Measurements from ENCODE around the gene FAM227B.

FAM227B gene

DNA sequence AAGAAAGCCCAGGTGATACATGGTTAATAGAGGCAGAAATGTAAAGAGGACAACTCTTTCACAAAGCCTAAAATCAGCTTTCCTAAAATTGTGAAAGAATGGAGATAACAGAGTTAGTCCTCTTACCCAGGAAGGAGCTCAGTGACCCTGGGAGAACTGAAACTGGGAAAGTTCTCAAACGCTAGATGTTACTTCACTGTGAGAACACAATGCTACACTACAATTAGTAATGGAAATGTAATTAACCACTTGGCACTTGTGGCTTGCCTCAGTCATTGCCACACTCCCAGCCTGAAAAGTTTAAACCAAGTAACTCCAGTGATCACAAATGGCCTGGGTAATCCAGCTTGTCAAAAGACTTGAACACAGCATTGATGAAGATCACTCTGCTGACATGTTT lies 300.3 kb downstream of the FAM227B start:
- Histone ChIP-seq H4K20me1 (no peaks in the 10 kb centered on the region), H3K36me3 (peaks cover 41% of the 10 kb centered on the region), H3K27me3 (no peaks in the 10 kb centered on the region), H3K4me2 (no peak overlapping the region), H3K4me3 (no peak overlapping the region), H3K27ac (no peak overlapping the region), H3K4me1 (no peaks in the 10 kb centered on the region), H3K9ac (no peak overlapping the region), H3K9me3 (no peaks in the 10 kb centered on the region)
- no peak for TF ChIP-seq Cebpa-rat (IDR thresholded peaks at IDR 0.05)

DNA sequence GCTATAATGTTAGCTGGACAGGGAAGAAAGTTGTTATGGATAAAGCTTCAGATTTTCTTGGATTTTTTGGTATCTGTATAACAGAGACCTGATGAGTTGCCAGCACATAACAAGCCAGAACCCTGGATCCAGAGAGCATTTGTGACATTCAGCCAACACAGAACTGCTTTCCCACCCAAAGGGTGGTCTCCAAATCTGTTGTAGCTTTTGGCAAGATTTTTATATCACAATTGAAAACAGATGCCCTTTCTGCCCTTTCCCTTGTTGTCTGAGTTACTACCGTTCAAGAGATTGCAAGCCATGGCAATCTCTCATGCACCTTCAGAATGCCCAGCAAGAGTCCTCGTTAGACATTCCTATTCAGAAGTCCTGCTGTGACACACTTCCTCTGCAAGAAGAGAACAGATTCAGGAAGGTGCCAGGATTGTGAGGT lies 305.2 kb downstream of the FAM227B start:
- H3K4me1 ChIP-seq, result no peaks in the 10 kb centered on the region
- H3K9ac ChIP-seq, result no peak overlapping the region
- peaks cover 39% of the 10 kb centered on the region for H3K36me3 ChIP-seq
- H3K4me2 ChIP-seq, result no peak overlapping the region
- H3K27ac ChIP-seq, result no peak overlapping the region
- TF ChIP-seq Cebpa-rat (IDR thresholded peaks at IDR 0.05), result no peak
- no peaks in the 10 kb centered on the region for H3K27me3 ChIP-seq
- no peaks in the 10 kb centered on the region for H3K9me3 ChIP-seq
- H4K20me1 ChIP-seq, result no peaks in the 10 kb centered on the region
- H3K4me3 ChIP-seq, result no peak overlapping the region

DNA sequence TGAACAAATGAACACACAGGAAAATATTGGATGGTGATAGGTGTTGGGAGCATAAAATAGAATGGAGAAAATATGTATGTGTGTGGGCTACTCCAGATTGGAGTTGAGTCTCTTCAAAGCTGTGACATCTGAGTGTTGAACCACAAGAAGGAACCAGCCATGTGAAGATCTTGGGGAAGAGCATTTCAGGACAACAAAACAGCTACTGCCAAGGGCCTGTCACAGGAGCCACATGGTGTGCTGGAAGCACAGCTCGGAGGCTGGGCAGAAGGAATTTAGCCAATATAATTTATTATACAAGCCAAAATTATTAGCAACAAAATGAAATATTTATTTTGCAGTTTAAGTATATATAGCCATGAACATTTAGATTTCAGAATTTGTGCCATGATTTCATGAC lies 305.9 kb downstream of the FAM227B start:
- H3K27me3 ChIP-seq, result no peaks in the 10 kb centered on the region
- H3K9ac ChIP-seq, result no peak overlapping the region
- H3K4me3 ChIP-seq, result no peak overlapping the region
- no peak overlapping the region for H3K27ac ChIP-seq
- H3K4me1 ChIP-seq, result no peaks in the 10 kb centered on the region
- no peaks in the 10 kb centered on the region for H3K9me3 ChIP-seq
- peaks cover 32% of the 10 kb centered on the region for H3K36me3 ChIP-seq
- H3K4me2 ChIP-seq, result no peak overlapping the region
- TF ChIP-seq Cebpa-rat (IDR thresholded peaks at IDR 0.05), result no peak
- H4K20me1 ChIP-seq, result no peaks in the 10 kb centered on the region

DNA sequence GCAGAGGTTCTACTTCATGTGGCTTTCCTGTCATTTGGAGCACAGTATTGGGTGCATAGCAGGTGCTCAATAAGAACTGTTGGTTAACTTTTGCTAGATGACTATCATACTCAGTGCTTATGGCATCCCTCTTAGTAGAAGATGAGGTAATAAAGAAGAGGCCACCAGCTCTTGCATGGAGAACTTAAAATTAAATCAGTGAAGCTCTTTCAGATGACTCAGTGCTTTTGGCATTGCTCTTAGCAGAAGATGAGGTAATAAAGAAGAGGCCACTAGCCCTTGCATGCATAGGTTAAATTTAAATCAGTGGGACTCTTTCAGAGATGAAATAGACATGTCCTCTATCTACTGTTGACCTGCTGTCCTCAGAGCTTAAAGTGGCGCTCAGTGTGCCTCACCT lies 307.0 kb downstream of the FAM227B start:
- no peak overlapping the region for H3K9ac ChIP-seq
- H3K4me3 ChIP-seq, result no peak overlapping the region
- H3K4me2 ChIP-seq, result no peak overlapping the region
- no peak overlapping the region for H3K27ac ChIP-seq
- no peaks in the 10 kb centered on the region for H4K20me1 ChIP-seq
- H3K4me1 ChIP-seq, result no peaks in the 10 kb centered on the region
- H3K9me3 ChIP-seq, result no peaks in the 10 kb centered on the region
- TF ChIP-seq Cebpa-rat (IDR thresholded peaks at IDR 0.05), result no peak
- peaks cover 26% of the 10 kb centered on the region for H3K36me3 ChIP-seq
- H3K27me3 ChIP-seq, result no peaks in the 10 kb centered on the region

DNA sequence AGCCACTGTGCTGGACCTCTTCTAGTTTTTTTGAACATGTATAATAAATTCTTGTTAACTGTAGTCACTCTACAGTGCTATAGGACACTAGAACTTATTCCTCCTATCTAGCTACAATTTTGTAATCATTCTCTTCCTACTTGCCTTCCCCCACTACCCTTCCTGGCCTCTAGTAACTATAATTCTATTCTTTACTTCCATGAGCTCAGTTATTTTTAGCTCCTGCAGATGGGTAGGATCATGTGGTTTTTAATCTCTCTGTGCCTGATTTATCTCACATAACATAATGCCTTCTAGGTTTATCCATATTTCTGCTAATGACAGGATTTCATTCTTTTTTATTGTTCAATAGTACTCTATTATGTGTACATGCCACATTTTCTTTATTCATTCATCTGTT lies 310.7 kb downstream of the FAM227B start:
- Histone ChIP-seq H3K36me3 (peaks cover 30% of the 10 kb centered on the region), H3K4me2 (no peak overlapping the region), H3K27ac (no peak overlapping the region), H3K4me3 (no peak overlapping the region), H3K4me1 (no peaks in the 10 kb centered on the region), H4K20me1 (no peaks in the 10 kb centered on the region), H3K9ac (no peak overlapping the region), H3K27me3 (no peaks in the 10 kb centered on the region), H3K9me3 (no peaks in the 10 kb centered on the region)
- no peak for TF ChIP-seq Cebpa-rat (IDR thresholded peaks at IDR 0.05)

DNA sequence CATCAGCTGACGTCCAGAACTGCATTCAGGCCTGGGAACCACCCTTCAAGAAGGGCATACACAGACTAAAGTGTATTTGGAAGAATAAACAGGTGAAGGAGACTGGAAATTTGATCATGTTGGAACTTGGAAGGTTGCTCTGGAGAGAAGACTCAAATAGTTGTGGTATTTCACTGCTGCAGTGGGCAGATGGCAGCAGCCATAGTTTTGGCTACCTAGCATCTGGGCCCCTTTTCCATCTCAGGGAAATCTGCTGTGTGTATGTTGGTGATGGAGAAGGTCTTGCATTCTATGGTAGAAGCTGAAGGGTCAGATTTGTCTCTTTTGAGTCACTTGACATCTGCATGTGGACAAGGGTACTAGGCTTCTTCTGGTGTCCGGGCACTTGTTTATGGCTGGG lies 311.9 kb downstream of the FAM227B start:
- no peak for TF ChIP-seq Cebpa-rat (IDR thresholded peaks at IDR 0.05)
- no peaks in the 10 kb centered on the region for H3K27me3 ChIP-seq
- no peak overlapping the region for H3K4me2 ChIP-seq
- peaks cover 39% of the 10 kb centered on the region for H3K36me3 ChIP-seq
- no peaks in the 10 kb centered on the region for H3K4me1 ChIP-seq
- H3K27ac ChIP-seq, result no peak overlapping the region
- H3K9me3 ChIP-seq, result no peaks in the 10 kb centered on the region
- H4K20me1 ChIP-seq, result no peaks in the 10 kb centered on the region
- H3K4me3 ChIP-seq, result no peak overlapping the region
- no peak overlapping the region for H3K9ac ChIP-seq

DNA sequence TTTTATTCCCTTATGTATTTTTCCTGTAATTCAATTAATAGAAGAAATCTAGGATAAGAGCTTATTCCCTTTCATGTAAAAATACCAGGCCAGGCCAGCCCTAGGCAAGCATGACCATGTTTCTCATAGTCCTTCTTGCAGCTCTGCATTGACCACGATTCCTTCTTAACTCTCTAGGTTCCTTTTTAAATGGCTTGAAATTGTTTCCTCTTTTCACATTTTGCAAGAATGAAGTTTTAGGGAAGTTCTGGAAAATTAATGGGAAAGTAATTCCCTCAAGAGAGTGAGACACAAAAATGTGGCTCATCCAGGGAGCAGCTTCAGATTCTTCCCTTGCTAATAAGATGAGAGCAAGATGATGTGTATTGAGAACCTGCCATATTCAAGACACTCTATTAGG lies 314.1 kb downstream of the FAM227B start:
- Histone ChIP-seq H3K9ac (no peak overlapping the region), H3K4me1 (no peaks in the 10 kb centered on the region), H4K20me1 (no peaks in the 10 kb centered on the region), H3K27me3 (no peaks in the 10 kb centered on the region), H3K36me3 (peaks cover 32% of the 10 kb centered on the region), H3K9me3 (no peaks in the 10 kb centered on the region), H3K4me3 (no peak overlapping the region), H3K27ac (no peak overlapping the region), H3K4me2 (no peak overlapping the region)
- no peak for TF ChIP-seq Cebpa-rat (IDR thresholded peaks at IDR 0.05)

DNA sequence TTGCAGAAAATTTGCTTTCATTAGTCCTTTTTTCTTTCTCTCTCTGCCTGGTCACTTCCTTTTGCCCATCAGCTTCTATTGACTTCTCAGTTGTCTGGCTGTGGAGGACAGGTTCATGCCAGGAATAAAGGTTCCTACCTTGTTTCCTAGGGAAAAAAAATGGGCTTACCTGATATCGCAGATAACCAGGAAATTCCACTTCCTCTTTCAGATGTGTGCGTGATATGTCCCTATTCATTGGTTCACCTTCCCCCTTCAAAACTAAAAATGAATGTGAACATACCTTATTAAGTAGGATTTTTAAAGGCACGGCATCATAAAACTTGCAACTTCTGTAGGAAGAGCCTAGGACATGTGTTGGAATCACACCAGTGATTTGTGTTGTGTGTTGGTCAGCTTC lies 317.6 kb downstream of the FAM227B start:
- no peak for TF ChIP-seq Cebpa-rat (IDR thresholded peaks at IDR 0.05)
- no peak overlapping the region for H3K4me2 ChIP-seq
- H4K20me1 ChIP-seq, result no peaks in the 10 kb centered on the region
- no peak overlapping the region for H3K4me3 ChIP-seq
- no peak overlapping the region for H3K9ac ChIP-seq
- no peaks in the 10 kb centered on the region for H3K9me3 ChIP-seq
- no peaks in the 10 kb centered on the region for H3K27me3 ChIP-seq
- peaks cover 37% of the 10 kb centered on the region; the same call in 1 of the 2 replicates for H3K36me3 ChIP-seq
- H3K4me1 ChIP-seq, result no peaks in the 10 kb centered on the region
- no peak overlapping the region for H3K27ac ChIP-seq

DNA sequence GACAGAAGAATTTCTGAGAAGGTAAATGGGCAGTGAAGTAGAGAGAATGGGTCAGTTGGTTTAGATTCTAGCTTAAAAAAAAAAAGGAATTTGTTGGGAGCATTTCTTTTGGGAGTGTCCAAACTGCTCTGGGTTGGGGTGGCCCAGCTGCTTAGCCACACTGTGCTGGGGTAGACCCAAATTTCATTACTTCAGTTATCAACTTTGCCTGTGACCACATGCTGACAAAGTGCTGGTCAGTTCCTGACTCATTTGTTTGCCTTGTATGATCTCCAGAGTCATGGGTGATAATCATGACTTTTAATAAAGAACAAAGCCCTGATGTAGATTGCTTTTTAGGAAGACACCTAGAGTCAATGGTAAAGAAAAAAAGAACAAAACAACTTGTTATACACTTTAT lies 319.1 kb downstream of the FAM227B start:
- H3K27ac ChIP-seq, result no peak overlapping the region
- H3K36me3 ChIP-seq, result peaks cover 35% of the 10 kb centered on the region

DNA sequence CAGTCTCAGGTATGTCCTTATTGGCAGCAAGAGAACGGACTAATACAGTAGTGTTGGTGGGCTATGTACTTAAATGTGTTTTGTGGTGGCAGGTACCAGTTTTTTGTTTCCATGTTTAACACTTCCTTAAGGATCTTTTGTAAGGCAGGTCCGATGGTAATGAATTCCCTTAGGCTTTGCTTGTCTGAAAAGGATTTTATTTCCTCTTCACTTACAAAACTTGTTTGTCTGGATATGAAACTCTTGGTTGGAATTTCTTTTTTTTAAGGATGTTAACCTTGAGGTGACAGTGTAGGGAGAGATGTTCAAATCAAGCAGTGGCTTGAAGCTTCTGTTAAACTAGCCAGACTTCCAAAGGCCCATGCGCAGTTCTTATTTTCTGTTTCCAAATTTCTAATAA lies 319.8 kb downstream of the FAM227B start:
- Histone ChIP-seq H3K4me1 (no peaks in the 10 kb centered on the region), H3K4me2 (no peak overlapping the region), H4K20me1 (no peaks in the 10 kb centered on the region), H3K9me3 (peaks cover 4% of the 10 kb centered on the region; the same call in 1 of the 2 replicates), H3K27ac (no peak overlapping the region), H3K4me3 (no peak overlapping the region), H3K36me3 (peaks cover 42% of the 10 kb centered on the region), H3K27me3 (no peaks in the 10 kb centered on the region), H3K9ac (no peak overlapping the region)
- no peak for TF ChIP-seq Cebpa-rat (IDR thresholded peaks at IDR 0.05)

More for the DNA sequence above, 319.1 kb downstream of the FAM227B start:
- Histone ChIP-seq H3K27me3 (no peaks in the 10 kb centered on the region), H3K9me3 (peaks cover 1% of the 10 kb centered on the region; the same call in 1 of the 2 replicates), H3K9ac (no peak overlapping the region), H3K4me1 (no peaks in the 10 kb centered on the region), H3K4me2 (no peak overlapping the region), H4K20me1 (no peaks in the 10 kb centered on the region), H3K4me3 (no peak overlapping the region)
- no peak for TF ChIP-seq Cebpa-rat (IDR thresholded peaks at IDR 0.05)

DNA sequence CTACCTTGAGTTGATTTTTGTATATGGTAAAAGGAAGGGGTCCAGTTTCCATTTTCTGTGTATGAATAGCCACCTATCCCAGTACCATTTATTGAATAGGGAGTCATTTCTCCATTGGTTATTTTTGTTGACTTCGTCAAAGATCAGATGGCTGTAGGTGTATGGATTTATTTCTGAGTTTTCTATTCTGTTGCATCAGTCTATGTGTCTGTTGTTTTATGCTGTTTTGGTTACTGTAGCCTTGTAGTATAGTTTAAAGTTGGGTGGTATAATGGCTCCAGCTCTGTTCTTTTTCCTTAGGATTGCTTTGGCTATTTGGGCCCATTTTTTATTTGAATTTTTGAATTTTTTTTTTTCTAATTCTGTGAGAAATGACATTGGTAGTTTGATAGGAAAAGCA lies 323.0 kb downstream of the FAM227B start:
- Histone ChIP-seq H3K27ac (no peak overlapping the region), H3K27me3 (no peaks in the 10 kb centered on the region), H3K9me3 (peaks cover 4% of the 10 kb centered on the region; the same call in 1 of the 2 replicates), H3K4me3 (no peak overlapping the region), H3K36me3 (peaks cover 49% of the 10 kb centered on the region), H4K20me1 (no peaks in the 10 kb centered on the region), H3K4me2 (no peak overlapping the region), H3K9ac (no peak overlapping the region), H3K4me1 (no peaks in the 10 kb centered on the region)
- no peak for TF ChIP-seq Cebpa-rat (IDR thresholded peaks at IDR 0.05)

Measured in BLaER1 (cell line).